HG03196 (cell line): ENCODE results near the gene ZNF775.

Experiments used
- ATAC-seq: cut with Tn5 transposase; IDR thresholded peaks from one replicate; pipeline ENCODE4 v1.9.1; 2021; ENCODE audit not compliant: unreplicated experiment

The ZNF775 gene

GRCh38 chr7:150435390-150436073 lies 56.4 kb downstream of the ZNF775 start:
- ATAC-seq = peak; percentile 89

- ATAC-seq = no peak
These were observed 60.8 kb downstream of the ZNF775 start for GRCh38 chr7:150439967-150440366.

DNA sequence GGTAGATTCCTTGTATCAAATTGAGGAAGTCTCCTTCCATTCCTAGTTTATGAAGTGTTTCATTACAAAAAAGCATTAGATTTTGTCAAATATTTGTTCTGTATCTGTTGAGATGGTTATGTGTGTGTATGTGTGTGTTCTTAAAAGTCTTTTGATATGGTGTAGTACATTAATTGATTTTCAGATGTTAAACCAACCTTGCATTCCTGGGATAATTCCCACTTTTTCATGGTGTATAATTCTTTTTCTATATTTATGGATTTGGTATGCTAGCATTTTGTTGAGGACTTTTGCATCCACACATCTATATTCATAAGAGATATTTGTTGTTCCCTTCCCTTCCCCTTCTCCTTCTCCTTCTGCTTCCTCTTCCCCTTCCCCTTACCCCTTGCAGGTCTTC lies 62.4 kb downstream of the ZNF775 start:
- no peak for ATAC-seq

DNA sequence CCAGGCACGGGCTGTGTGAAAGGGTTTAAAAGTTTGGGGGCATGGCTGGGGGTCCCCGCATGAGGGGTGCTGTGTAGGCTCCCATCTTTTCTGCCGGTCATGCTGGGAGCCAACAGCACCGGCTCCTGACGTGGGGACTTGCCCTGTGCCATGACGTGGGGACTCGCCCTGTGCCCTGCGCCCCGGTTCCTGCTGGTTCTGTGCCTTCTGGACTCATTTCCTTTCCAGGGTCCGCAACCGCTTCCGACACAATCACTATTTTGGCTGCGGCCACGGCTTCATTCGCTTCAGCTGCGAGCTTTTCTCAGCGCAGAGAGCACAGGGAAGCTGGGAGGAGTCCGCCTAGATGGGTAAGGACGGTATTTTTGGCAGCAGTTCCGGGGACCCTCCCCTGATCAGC lies 63.7 kb downstream of the ZNF775 start:
- ATAC-seq = no peak

GRCh38 chr7:150443793-150444540 lies 64.8 kb downstream of the ZNF775 start:
- no peak for ATAC-seq

DNA sequence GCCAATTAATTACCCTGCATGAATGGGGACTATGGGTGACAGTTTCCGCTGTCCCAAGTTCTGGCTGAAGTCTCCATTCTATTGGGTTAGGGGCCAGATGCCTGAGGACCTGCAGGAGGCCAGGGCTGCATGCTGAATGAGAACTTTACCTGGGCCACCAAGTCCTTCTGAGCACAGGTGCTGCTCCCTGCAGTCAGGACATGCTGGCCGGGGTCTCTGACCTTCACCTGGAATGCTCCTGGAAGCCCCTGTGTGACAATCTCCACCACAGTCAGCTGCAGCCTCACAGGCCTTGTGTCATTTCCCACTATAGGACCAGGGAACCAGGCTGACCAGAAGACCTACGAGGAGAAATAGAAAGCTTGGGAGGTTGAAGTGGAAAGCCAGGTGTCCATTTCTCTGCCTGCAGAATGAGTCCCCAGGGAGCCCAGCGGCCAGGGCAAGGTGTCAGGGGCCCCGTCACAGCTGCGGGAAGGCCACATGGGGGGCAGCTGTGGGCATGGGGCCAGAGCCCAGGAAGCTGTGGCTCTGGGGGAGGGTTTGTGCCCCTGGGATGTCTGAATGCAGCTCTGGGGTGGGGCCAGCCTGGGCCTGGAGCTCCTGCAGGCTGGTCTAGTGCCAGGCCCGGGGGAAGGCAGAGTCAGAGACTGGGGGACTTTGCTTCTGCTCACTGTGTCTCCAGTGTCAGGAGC lies 65.7 kb downstream of the ZNF775 start:
- ATAC-seq = no peak

- ATAC-seq = no peak
These were observed 67.3 kb downstream of the ZNF775 start for GRCh38 chr7:150446288-150446938.
